NCI-H1436 treated with DMSO at 0.1 percent for 48 hours (cell line): ENCODE measurements around the gene ERGIC2.
"Not testable (repeated sequence)": the region's sequence is repeated elsewhere in the genome, so short reads cannot be mapped to it uniquely, and the experiment has no call there.

Experiments used
- DNase-seq: peaks from one replicate; lab custom pipeline; 2025; lab: John Stamatoyannopoulos, UW

Gene ERGIC2

DNA sequence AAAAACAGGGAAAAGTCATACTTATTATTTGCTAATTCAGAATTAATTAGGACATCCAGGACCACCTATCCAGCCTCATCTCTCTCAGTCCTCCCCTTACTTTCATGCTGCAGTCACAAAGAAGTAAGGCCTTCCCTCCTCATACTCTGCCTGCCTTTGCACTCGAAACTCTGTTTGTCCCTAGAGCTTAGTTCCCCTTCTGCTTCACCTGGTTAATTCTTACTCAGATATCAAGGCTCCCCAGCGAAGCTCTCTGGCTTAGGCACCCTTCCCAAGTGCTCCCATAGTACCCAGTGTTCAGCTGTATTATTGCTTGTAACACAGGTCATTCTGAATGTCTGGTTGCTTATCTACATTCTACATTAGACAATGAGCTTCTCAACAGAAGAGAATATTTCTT, 81.3 kb downstream of the ERGIC2 start:
- DNase-seq: no peak

DNA sequence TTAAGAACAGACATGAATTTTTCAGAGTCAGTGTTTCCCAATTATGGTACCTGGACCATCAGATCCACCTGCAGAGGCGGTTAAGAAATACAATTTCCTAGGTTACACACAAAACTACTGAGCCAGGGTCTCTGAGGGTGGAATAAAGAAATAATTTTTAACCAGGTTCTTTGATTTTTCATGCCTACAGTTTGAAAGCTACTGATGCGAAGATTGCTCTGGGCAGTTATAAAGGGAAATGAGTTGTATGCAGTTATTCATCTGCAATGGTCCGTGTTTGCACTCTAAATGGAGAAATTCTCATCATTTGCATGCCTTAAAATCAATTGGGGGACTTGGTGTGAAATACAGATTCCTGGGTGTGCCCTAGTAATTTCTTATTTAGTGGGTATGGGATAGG, 89.7 kb downstream of the ERGIC2 start:
- DNase-seq: no peak

DNA sequence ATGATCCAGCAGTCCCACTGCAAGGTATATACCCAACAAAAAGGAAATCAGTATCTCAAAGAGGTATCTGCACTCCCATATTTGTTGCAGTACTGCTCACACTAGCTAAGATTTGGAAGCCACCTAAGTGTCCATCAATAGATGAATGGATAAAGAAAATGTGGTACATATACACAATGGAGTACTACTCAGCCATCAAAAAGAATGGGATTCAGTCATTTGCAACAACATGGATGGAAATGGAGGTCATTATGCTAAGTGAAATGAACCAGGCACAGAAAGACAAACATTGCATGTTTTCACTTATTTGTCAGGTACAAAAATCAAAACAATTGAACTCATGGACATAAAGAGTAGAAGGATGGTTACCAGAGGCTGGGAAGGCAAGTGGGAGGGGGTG, 90.5 kb downstream of the ERGIC2 start:
- not testable (repeated sequence) for DNase-seq

DNA sequence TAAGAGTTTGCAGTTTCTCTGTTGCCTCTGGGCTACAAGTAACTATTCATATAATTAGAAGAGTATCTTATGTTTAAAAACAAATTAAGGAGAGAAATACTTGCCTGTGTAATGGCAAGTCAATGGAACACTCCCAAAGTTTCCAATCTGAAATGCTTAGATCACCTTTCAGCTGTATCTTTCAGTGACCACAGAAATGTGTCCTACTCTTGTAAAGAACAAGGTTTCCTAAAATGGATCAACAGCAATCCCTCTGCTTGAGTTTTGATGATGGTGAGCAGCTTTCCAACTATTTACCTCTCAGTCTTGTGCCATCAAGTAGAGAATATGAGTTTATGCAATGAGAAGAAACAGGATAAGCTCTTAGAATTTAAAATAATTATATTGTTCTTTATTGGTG, 92.9 kb downstream of the ERGIC2 start:
- no peak for DNase-seq

DNA sequence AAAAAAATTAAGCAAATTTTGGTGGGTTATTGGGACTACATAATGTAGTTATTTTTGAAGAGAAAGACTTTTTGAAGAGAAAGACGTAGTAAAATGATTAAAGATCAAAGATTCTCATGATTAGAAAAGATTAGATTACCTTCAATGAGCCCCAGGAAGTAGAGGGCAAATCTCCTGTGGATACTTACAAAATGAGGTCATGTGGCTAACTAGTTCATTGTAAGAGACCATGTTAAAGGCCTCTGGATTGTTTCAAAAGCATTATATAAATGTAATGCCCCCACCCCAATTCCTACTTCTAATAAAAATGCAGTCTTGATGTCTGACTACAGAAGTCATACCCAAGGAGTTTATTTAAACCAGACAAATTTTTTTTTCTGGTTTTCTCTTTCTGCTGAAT, 93.3 kb downstream of the ERGIC2 start:
- DNase-seq: no peak
